KBM-7 (cell line): ENCODE data around the gene NANOGP8.
A peak's percentile ranks its signal among the peaks of the same experiment; 100 is the strongest.
"Not testable (repeated sequence)": the region's sequence is repeated elsewhere in the genome, so short reads cannot be mapped to it uniquely, and the experiment has no call there.

ENCODE experiments used
- DNase-seq: peaks from one replicate; pipeline ENCODE4 v3.0.0-alpha.2; 2015
- in situ Hi-C: fragments of 300-500 bp; cut with MboI; formaldehyde crosslinking; loops from 2 replicates; pipeline ENCODE4 v1.14.3; 2020; ENCODE audit warnings: low sequenced_read_pairs, low pct_unique_long_range_greater_than_20kb, mixed read lengths

NANOGP8 gene

DNA sequence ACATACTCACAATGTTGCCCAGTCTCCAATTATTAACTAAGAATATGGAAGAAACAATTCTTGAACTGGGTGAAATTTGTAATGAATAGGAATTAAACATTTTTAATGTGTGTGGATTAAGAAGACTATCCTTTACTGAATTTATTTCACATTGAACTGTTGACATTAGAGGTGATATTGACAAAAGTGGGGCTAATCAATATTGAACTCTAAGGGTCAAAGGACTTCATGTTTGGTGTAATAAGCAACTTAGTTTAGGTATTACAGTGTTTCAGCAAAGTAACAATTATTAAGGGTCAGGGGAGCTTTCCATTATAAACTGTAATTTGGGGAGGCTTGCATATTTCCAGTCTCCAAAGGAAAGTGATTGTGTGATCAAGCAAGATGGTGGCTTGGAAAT, 16.2 kb upstream of the NANOGP8 start:
- in situ Hi-C loops: no loop called here
- DNase-seq: no peak

DNA sequence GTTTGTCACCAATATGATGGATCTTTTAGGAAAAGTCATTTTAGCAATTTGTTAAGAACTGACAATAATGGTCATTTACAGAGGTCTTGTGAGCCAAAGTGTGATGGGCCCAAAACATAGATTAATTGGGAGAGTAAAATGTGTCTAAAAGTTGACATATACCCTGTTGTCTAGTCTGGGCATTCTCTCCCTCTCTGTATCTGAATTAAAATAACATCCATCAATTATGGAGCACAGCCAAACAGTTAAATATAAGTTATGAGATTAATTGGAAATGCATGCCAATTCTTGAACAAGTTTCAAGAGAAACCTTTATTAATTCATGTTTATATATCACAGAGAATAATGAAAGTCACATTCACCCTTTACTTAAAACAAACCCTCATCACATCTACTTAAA, 13.6 kb upstream of the NANOGP8 start:
- no peak for DNase-seq

DNA sequence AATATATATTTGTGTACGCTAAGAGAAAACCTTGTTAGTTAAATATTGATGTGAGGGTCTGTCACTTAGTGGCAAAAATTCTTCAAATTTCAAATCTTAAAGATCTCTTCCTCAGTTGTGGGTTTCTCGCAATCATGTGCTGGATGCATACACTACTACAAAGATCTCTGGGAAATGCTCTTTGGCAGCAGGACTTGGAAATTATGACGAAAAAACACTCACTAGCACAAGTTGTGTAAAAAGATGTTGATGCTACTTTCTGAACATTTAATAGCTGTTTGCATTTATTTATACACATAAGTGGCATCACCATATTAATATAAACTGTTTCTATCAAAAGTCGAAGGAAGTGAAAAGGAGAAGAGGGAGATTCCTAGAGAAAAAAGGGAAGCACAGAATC, 10.8 kb upstream of the NANOGP8 start:
- DNase-seq: no peak
- in situ Hi-C loops: no loop called here

More for the DNA sequence above, 13.6 kb upstream of the NANOGP8 start:
- in situ Hi-C loops: no loop called here

DNA sequence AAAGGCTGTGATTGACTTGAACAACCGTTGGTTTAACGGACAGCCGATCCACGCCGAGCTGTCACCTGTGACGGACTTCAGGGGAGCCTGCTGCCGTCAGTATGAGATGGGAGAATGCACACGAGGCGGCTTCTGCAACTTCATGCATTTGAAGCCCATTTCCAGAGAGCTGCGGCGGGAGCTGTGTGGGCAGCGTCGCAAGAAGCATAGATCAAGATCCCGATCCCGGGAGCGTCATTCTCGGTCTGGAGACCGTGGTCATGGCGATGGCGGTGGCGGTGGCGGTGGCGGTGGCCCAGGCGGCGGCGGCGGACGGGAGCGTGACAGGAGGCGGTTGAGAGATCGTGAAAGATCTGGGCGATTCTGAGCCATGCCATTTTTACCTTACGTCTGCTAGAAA, 7.8 kb upstream of the NANOGP8 start:
- DNase-seq: no peak
- in situ Hi-C loops: no loop called here

DNA sequence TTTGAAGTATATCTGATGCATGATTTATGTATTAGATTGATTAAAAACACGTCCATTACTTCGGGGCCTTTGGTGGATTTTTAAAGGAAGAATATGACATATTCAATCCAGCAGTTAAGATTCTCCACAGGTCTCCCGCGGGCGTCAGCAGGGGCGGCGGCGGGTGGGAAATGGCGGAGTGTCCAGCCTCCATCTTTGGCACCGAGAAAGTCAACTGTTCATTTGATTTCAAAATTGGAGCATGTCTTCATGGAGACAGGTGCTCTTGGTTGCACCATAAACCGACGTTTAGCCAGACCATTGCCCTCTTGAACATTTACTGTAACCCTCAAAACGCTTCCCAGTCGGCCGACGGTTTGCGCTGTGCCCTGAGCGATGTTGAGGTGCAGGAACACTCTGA, 7.2 kb upstream of the NANOGP8 start:
- in situ Hi-C loops: no loop called here
- no peak for DNase-seq

DNA sequence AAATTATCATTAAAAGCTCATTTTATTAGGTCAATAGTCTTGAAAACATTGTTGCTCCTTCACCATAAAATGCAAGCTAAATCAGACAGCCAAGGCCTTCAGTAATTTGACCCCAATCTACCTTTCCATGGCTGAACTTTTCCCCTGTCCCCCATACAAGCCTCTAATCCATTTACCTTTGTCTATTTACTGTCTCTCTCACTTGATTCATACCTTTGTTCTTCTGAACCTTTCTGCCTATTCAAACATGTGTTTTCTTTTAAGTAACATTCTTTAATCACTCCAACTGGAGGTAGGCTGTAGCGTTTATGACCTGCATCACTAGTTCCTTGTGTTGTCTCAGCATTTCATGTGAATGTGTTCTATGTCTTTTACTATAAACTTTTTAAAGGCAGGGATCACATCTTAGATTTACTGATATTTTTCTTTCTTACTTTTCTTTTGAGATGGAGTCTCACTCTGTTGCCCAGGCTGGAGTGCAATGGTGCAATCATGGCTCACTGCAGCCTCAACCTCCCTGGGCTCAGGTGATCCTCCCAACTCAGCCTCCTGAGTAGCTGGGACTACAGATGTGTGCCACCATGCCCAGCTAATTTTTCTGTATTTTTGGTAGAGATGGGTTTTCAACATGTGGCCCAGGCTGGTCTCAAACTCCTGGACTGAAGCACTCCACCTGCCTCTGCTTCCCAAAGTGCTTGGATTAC, 5.2 kb upstream of the NANOGP8 start:
- no peak for DNase-seq
- in situ Hi-C loops: no loop called here

DNA sequence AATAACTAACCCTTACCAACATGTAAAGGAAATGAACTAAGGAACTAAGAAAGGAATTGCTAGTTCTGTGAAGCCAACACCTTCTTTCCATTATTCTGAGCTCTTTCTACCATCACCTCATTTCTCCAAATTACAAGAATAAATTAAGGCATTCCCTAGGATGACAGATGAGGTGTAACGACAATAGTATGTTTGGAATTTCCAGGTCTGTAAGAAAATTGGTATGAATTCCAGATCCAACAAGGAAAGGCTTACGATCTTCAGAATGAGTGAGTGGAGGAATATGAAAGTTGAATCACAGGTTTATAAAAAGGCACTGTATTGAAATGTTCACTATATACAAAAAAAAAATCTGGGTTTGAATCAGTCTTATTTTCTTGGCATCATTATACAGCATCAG, 4.5 kb upstream of the NANOGP8 start:
- in situ Hi-C loops: no loop called here
- DNase-seq: no peak

DNA sequence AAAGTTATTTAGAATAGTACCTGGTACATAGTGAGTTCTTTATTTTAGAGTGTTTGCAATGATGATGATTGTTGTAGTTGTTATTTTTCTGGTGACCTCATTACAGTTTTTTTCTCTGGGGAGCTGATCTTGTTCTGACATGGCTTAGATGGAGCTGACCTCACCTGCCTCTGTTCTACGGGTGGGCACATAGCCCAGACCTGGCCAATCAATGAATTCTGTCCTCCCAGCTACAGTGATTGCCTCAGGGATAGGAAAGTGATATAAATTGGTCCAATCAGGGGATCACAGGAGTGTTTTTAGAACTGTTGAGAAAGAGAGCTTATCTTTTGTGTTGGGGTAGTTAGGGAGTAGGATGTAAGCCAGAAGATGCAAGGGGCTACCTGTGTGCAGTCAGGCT, 3.2 kb upstream of the NANOGP8 start:
- no peak for DNase-seq
- in situ Hi-C loops: no loop called here

DNA sequence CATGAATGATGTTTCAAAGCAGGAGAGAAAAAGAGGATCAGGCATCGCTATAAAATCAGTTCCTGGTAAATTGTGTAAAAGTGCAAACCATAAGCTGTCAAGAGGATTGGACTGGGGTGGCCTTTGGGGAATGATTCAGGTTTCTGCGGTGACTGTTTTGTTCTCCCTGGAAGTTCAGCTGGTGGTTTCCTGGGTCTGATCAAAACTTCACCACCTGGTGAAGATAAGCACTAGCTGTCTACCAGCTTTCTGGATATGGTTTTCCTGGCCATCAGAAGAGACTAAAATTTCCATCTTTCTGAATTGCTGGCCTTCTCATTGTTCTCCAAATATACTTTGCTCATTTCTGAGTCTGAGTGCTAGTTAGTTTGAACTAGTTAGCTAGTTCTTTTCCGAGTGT, 2.7 kb upstream of the NANOGP8 start:
- in situ Hi-C loops: no loop called here

DNA sequence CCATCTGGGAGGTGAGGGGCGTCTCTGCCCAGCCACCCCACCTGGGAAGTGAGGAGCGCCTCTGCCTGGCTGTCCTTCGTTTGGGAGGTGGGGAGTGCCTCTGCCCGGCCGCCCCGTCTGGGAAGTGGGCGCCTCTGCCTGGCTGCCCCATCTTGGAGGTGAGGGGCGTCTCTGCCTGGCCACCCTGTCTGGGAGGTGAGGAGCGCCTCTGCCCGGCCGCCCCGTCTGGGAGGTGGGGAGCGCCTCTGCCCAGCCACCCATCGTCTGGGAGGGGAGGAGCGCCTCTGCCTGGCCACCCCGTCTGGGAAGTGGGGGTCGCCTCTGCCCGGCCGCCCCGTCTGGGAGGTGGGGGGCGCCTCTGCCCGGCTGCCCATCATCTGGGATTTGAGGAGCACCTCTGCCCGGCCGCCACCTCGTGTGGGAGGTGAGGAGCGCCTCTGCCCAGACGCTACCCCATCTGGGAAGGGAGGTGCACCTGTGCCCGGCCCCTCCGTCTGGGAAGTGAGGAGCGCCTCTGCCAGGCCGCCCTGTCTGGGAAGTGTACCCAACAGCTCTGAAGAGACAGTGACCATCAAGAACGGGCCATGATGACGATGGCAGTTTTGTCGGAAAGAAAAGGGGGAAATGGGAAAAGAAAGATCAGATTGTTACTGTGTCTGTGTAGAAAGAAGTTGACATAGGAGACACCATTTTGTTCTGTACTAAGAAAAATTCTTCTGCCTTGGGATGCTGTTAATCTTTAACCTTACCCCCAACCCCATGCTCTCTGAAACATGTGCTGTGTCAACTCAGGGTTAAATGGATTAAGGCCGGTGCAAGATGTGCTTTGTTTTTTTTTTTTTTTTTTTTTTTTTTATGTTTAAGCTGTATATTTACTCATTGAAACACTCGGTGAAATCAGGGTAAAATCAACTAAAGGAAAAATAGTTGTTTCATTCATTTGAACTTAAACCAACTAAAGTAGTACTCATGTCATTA, 2.4 kb downstream of the NANOGP8 start:
- in situ Hi-C loops, DNase-seq: not testable (repeated sequence)

More for the DNA sequence above, 2.7 kb upstream of the NANOGP8 start:
- no peak for DNase-seq

DNA sequence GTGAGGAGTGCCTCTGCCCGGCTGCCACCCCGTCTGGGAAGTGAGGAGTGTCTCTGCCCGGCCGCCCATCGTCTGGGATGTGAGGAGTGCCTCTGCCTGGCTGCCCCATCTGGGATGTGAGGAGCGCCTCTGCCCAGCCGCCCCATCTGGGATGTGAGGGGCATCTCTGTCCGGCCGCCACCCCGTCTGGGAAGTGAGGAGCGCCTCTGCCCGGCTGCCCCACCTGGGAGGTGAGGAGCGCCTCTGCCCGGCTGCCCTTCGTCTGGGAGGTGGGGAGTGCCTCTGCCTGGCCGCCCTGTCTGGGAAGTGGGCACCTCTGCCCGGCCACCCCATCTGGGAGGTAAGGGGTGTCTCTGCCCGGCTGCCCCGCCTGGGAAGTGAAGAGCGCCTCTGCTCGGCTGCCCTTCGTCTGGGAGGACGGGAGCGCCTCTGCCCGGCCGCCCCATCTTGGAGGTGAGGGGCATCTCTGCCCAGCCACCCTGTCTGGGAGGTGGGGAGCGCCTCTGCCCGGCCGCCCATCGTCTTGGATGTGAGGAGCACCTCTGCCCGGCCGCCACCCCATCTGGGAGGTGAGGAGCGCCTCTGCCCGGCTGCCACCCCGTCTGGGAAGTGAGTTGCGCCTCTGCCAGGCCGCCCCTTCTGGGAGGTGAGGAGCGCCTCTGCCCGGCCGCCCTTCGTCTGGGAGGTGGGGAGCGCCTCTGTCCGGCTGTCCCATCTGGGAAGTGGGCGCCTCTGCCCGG, 3.3 kb downstream of the NANOGP8 start:
- DNase-seq, in situ Hi-C loops: not testable (repeated sequence)

DNA sequence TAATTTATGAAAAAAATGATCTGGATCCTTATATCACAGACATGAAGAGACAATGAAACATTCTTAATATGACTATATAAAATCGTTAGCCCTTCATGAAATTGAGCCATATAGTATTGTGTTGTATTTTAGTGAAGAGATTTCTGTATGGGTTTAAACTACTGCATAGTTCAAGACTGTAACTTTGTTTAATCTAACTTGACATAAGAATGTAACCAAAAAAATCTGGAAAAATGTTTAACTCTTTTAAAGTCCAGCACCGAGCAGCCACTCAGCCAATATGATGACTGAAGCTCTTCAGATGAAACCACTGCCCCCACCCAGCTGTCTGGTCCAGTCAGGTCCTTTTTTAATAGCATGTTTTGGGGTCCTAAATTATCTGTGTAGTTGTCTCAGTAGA, 4.9 kb downstream of the NANOGP8 start:
- DNase-seq: no peak
- in situ Hi-C loops: no loop called here

DNA sequence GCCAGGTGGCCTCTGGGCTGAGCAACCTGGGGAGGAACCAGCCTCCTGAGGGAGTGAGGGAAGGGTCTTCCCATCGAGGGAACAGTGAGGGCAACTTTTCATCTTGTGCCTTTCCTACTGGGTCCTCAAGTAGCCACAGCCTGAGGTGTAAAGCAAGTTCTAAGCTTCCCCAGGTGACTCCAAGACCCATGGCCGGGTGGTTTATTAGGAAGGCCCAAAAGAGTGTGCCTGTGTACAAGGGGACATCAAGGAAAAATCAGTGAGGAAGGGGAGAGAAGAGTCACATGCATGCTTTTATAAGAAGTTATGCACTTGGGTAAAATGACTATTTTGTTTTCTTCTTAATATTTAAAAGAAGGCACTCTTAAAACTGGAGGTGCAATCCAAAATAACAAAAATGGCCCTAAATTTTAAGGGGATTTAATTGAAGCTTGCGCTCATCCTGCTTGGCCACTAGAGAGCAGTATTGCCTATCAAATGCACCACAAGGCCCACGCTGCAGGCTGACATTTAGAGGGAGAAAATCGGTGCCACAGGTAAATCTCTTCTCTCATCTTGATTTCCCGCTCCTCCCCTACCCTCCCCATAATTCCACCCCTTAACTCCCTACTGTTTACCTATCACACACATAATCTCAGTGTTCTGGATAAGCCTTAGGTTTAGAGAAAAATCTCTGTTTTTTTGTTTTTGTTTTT, 6.7 kb downstream of the NANOGP8 start:
- DNase-seq: peak; percentile 40
- in situ Hi-C loops: no loop called here

DNA sequence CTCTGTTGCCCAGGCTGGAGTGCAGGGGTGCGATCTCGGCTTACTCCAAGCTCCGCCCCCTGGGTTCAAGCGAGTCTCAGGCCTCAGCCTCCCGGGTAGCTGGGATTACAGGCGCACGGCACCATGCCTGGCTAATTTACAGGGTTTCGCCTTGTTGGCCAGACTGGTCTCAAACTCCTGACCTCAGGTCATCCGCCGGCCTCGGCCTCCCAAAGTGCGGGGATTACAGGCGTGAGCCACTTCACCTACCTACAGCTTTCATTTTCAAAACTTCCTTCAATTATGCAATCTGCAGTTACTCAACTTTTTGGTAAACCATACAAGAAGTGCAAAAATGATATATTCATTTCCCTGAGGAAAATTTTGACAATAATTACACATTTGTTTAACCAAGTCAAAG, 14.0 kb downstream of the NANOGP8 start:
- no peak for DNase-seq
- in situ Hi-C loops: no loop called here

DNA sequence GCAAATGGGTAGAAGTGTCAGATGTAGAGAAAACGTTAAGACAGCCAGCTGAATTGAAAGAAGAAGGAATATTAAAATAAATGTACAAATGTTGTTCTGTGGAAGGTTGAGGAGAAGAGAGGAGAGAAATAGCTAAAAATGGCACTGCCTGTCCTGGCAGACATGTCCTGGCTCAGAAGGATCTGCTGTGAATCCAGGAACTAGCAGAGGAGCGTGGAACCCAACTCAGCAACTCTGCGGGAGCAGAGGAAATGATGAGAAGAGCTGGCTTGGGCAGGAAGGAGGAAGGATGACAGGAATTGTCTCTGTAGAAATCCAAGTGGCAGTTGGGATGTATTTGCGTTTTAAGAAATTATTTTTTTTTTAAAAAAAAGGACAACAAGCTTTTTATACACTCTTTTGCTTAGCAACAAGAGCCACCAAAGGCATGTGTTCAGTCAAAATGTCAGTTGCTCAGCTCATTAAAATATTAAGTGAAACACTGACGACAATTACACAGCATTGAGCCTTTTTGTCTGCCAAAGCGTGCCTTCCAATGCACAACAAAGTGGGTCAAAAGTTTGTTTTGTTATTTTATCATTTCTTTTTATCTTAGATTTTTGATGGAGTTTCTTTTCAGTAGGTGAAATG, 16.1 kb downstream of the NANOGP8 start:
- in situ Hi-C loops: no loop called here
- DNase-seq: no peak

DNA sequence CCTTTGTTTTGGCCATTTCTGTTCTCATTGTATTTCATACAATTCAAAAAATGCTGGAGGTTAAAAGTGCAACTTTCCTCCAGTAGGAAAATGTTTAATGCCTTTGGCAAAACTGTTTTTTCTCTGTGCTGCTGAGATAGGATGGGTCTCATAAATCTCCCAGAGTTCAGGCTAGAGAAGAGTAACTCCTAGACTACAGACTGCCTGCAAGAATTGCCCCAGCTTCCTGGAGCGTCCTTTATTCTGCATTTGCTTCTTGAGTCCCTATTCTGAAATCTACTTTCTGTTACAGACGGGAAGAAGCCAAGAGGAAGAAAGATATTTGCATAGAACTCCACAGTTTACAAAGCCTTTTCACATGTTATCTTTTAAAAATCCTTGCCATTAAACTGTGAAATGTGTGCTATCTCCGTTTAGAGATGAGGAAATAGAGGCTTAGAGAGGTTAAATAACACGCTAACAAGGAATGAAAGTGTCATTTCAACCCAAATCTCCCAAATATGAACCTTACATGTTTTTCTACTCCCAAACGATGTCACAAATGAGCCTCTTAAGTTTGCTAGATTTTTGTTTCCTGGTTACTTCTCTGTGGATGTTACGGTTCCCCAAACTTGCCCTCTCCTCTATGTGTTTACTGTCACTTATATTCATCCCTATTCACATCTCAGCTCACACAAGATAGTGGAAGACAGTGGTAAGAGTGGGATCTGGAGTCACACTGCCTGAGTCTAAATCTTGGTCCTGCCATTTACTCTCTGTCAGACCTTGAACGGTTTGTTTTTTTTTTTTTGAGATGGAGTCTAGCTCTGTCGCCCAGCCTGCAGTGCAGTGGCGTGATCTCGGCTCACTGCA, 17.4 kb downstream of the NANOGP8 start:
- in situ Hi-C loops: no loop called here
- no peak for DNase-seq

DNA sequence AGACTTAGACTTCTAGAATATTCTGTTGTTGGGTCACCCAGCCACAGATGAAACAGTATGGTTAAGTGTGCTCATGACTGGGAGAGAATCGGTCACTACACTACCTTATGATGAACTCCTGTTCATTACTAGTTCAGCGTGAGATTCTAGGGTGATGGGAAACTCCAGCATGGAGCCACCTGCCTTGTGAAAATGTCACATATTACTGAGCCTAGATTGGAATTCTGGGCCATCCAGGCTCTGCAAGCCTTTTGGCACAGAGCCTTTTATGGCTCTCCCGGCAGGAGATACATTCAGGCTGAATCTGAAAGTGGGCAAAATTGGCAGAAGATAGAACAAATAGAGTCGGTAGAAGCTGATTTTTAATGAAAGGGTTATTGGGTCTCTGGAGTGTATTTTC, 19.0 kb downstream of the NANOGP8 start:
- DNase-seq: no peak
- in situ Hi-C loops: no loop called here
